IMR-90 (cell line): ENCODE data around the gene STX8. TPM values are rescaled to one million over a fixed set of nuclear protein-coding genes. Genes with fewer than 3 reads are reported as not detected.
A peak's percentile ranks its signal among the peaks of the same experiment; 100 is the strongest.

ENCODE experiments used
- ATAC-seq: fragments of 200-7000 bp; cut with Tn5 transposase; 2 replicates; pipeline ENCODE4 v1.9.1; 2020; ENCODE audit warnings: low read depth, mild to moderate bottlenecking, moderate library complexity
- BruUV-seq: library from RNA; stranded (reverse); fragments of 400-500 nt; replicated peaks from 2 replicates; lab custom pipeline; 2021; lab: Mats Ljungman, UMichigan
- CTCF ChIA-PET: fragments of 300-600 bp; formaldehyde crosslinking; extraction: SDS; loops from one replicate; lab custom pipeline; 2021; ENCODE audit warnings: antibody characterized with exemption; lab: Yijun Ruan, JAX
- POLR2A ChIA-PET: fragments of 300-600 bp; sonication (Branson Sonifier 250); formaldehyde crosslinking; loops from one replicate; lab custom pipeline; 2022; ENCODE audit warnings: antibody characterized with exemption; ENCODE audit not compliant: unreplicated experiment; lab: Charles Lee
- DNase-seq: peaks from one replicate; pipeline ENCODE4 v3.0.0; 2013
- H2AFZ ChIP-seq: replicated peaks from 2 replicates; pipeline ENCODE3; 2013; ENCODE audit warnings: low read length, mild to moderate bottlenecking; ENCODE audit not compliant: poor library complexity
- H2AK5ac ChIP-seq: 2 replicates; pipeline ENCODE4 v1.6.1; 2013; ENCODE audit warnings: low read depth, low read length, inconsistent platforms
- H2AK9ac ChIP-seq: replicated peaks from 2 replicates; pipeline ENCODE3; 2013; ENCODE audit warnings: mild to moderate bottlenecking, low read depth, low read length, moderate library complexity; ENCODE audit not compliant: poor library complexity
- H2BK120ac ChIP-seq: 2 replicates; pipeline ENCODE4 v1.6.1; 2013; ENCODE audit warnings: low read depth, low read length, inconsistent platforms
- H2BK15ac ChIP-seq: 3 replicates; pipeline ENCODE4 v1.6.1; 2013; ENCODE audit warnings: low read depth, low read length, inconsistent platforms
- H2BK20ac ChIP-seq: 2 replicates; pipeline ENCODE4 v1.6.1; 2013; ENCODE audit warnings: low read depth, mild to moderate bottlenecking, inconsistent platforms, low read length, moderate library complexity
- H2BK5ac ChIP-seq: 2 replicates; pipeline ENCODE4 v1.6.1; 2013; ENCODE audit warnings: mild to moderate bottlenecking, low read depth, low read length, inconsistent platforms; ENCODE audit not compliant: poor library complexity, severe bottlenecking
- H3K14ac ChIP-seq: replicated peaks from 2 replicates; pipeline ENCODE4 v1.6.1; 2013; ENCODE audit warnings: low read depth, low read length, inconsistent platforms
- H3K18ac ChIP-seq: 2 replicates; pipeline ENCODE4 v1.6.1; 2013; ENCODE audit warnings: low read depth, low read length, control low read depth
- H3K23ac ChIP-seq: 2 replicates; pipeline ENCODE4 v1.6.1; 2013; ENCODE audit warnings: low read depth, low read length, inconsistent platforms
- H3K27ac ChIP-seq: 2 replicates; pipeline ENCODE4 v1.5.1; 2013; ENCODE audit warnings: mild to moderate bottlenecking, control low read depth, low read length; ENCODE audit not compliant: insufficient read depth
- H3K27me3 ChIP-seq: 2 replicates; pipeline ENCODE4 v1.6.1; 2013; ENCODE audit warnings: low read length; ENCODE audit not compliant: control insufficient read depth, insufficient read depth
- H3K36me3 ChIP-seq: 2 replicates; pipeline ENCODE4 v1.6.1; 2013; ENCODE audit warnings: low read length, mixed read lengths; ENCODE audit not compliant: control insufficient read depth, insufficient read depth
- H3K4ac ChIP-seq: 2 replicates; pipeline ENCODE4 v1.6.1; 2013; ENCODE audit warnings: low read depth, low read length, inconsistent platforms
- H3K4me1 ChIP-seq: 2 replicates; pipeline ENCODE4 v1.6.1; 2013; ENCODE audit warnings: low read length, mixed read lengths; ENCODE audit not compliant: control insufficient read depth, insufficient read depth
- H3K4me2 ChIP-seq: 2 replicates; pipeline ENCODE4 v1.6.1; 2013; ENCODE audit warnings: low read depth, mild to moderate bottlenecking, control low read depth, low read length, moderate library complexity
- H3K4me3 ChIP-seq: 2 replicates; pipeline ENCODE4 v1.5.1; 2013; ENCODE audit warnings: low read depth, mild to moderate bottlenecking, control low read depth, low read length, moderate library complexity; ENCODE audit not compliant: insufficient read depth
- H3K56ac ChIP-seq: 2 replicates; pipeline ENCODE4 v1.6.1; 2013; ENCODE audit warnings: low read length, inconsistent platforms; ENCODE audit not compliant: insufficient read depth; ENCODE audit errors: extremely low read depth
- H3K79me1 ChIP-seq, 2 experiments: 2 replicates each; pipeline ENCODE4 v1.6.1; 2013; ENCODE audit warnings: low read length in 2 of 2, inconsistent platforms in 1 of 2, low read depth in 1 of 2
- H3K9ac ChIP-seq: 2 replicates; pipeline ENCODE4 v1.6.1; 2013; ENCODE audit warnings: low read depth, low read length, control low read depth
- H3K9me1 ChIP-seq: 2 replicates; pipeline ENCODE4 v1.6.1; 2013; ENCODE audit warnings: low read length, inconsistent platforms; ENCODE audit not compliant: insufficient read depth
- H3K9me3 ChIP-seq: 2 replicates; pipeline ENCODE4 v1.6.1; 2013; ENCODE audit warnings: low read length; ENCODE audit not compliant: control insufficient read depth, insufficient read depth
- H4K20me1 ChIP-seq: 2 replicates; pipeline ENCODE4 v1.6.1; 2013; ENCODE audit warnings: low read length, inconsistent platforms; ENCODE audit not compliant: insufficient read depth
- H4K5ac ChIP-seq: 2 replicates; pipeline ENCODE4 v1.6.1; 2013; ENCODE audit warnings: mild to moderate bottlenecking, low read depth, low read length, control low read depth
- H4K8ac ChIP-seq, 2 experiments: 2 replicates each; pipeline ENCODE4 v1.6.1; 2013; ENCODE audit warnings: low read depth in 2 of 2, low read length in 2 of 2, control low read depth in 1 of 2, inconsistent platforms in 1 of 2
- H4K91ac ChIP-seq: 2 replicates; pipeline ENCODE4 v1.6.1; 2013; ENCODE audit warnings: low read depth, low read length, inconsistent platforms; ENCODE audit not compliant: insufficient read depth
- BHLHE40 ChIP-seq: fragments of 150-350 bp; IDR thresholded peaks from 2 replicates; pipeline ENCODE4 v1.6.1; 2016; ENCODE audit warnings: mild to moderate bottlenecking, low read depth, low read length
- CHD1 ChIP-seq: IDR thresholded peaks from 2 replicates; pipeline ENCODE4 v1.6.1; 2012; ENCODE audit warnings: low read depth, low read length, improper control_type of control experiment
- CTCF ChIP-seq: conservative IDR thresholded peaks from 2 replicates; pipeline ENCODE4 v1.5.1; 2012; ENCODE audit warnings: mild to moderate bottlenecking, low read depth, low read length, improper control_type of control experiment
- ELK1 ChIP-seq: fragments of 150-350 bp; IDR thresholded peaks from 2 replicates; pipeline ENCODE4 v1.6.1; 2016; ENCODE audit warnings: low read depth, mild to moderate bottlenecking, low read length, moderate library complexity, borderline replicate concordance
- FOS ChIP-seq: fragments of 150-350 bp; IDR thresholded peaks from 2 replicates; pipeline ENCODE4 v1.6.1; 2016; ENCODE audit warnings: low read depth, low read length
- MAFK ChIP-seq: IDR thresholded peaks from 2 replicates; pipeline ENCODE4 v1.6.1; 2012; ENCODE audit warnings: low read depth, low read length, improper control_type of control experiment
- MAZ ChIP-seq: IDR thresholded peaks from 2 replicates; pipeline ENCODE4 v1.6.1; 2012; ENCODE audit warnings: low read depth, mild to moderate bottlenecking, low read length, improper control_type of control experiment, moderate library complexity, borderline replicate concordance
- NFE2L2 ChIP-seq: fragments of 150-350 bp; IDR thresholded peaks from 2 replicates; pipeline ENCODE4 v1.6.1; 2016; ENCODE audit warnings: low read depth, mild to moderate bottlenecking, low read length
- POLR2A ChIP-seq: IDR thresholded peaks from 2 replicates; pipeline ENCODE4 v1.6.1; 2012; ENCODE audit warnings: mild to moderate bottlenecking, low read depth, low read length
- RAD21 ChIP-seq: IDR thresholded peaks from 2 replicates; pipeline ENCODE4 v1.6.1; 2012; ENCODE audit warnings: low read length, improper control_type of control experiment
- RCOR1 ChIP-seq: IDR thresholded peaks from 2 replicates; pipeline ENCODE4 v1.6.1; 2012; ENCODE audit warnings: mild to moderate bottlenecking, low read length, improper control_type of control experiment; ENCODE audit not compliant: insufficient replicate concordance
- RFX5 ChIP-seq: IDR thresholded peaks from 2 replicates; pipeline ENCODE4 v1.8.0; 2012; ENCODE audit warnings: low read depth, mild to moderate bottlenecking, low read length, moderate library complexity
- SMC3 ChIP-seq: fragments of 150-350 bp; IDR thresholded peaks from 2 replicates; pipeline ENCODE4 v1.6.1; 2016; ENCODE audit warnings: low read depth, mild to moderate bottlenecking, antibody characterized with exemption, low read length, moderate library complexity
- USF2 ChIP-seq: fragments of 150-350 bp; IDR thresholded peaks from 2 replicates; pipeline ENCODE4 v1.6.1; 2017; ENCODE audit warnings: mild to moderate bottlenecking, antibody characterized with exemption, low read length, low read depth
- whole genome bisulfite sequencing, 2 experiments: methylation state at CpG; one replicate each; pipeline versions ENCODE4 v1.1.5 to v1.1.7; 2013; ENCODE audit warnings: missing lambda C conversion rate in 2 of 2; ENCODE audit not compliant: insufficient read length in 1 of 2; ENCODE audit errors: extremely low coverage in 2 of 2; 5-methylcytosine and 5-hydroxymethylcytosine counted together
- dilution Hi-C: fragments of 300-500 bp; cut with HindIII; formaldehyde crosslinking; loops from one replicate; pipeline ENCODE4 v1.14.3; 2018; ENCODE audit warnings: low sequenced_read_pairs; ENCODE audit not compliant: unreplicated experiment
- in situ Hi-C: fragments of 300-500 bp; cut with MboI; formaldehyde crosslinking; loops from 3 replicates; pipeline ENCODE4 v1.14.3; 2019; ENCODE audit warnings: low sequenced_read_pairs, inconsistent platforms, mixed read lengths
- intact Hi-C: fragments of 100-400 bp; cut with micrococcal nuclease; formaldehyde crosslinking; loops from 2 replicates; pipeline ENCODE4 v1.10.0; 2022
- polyA plus RNA-seq, 3 experiments: library from polyadenylated mRNA; depleted of rRNA; stranded (reverse); fragments of >200 nt; gene quantifications; 2 replicates each; pipeline ENCODE4 v1.2.3, GENCODE V29; 2012; ENCODE audit warnings: low replicate concordance in 1 of 3
- total RNA-seq: library from RNA; depleted of rRNA; stranded (reverse); fragments of >200 nt; gene quantifications from 2 replicates; pipeline ENCODE4 v1.2.3, GENCODE V29; 2012

Gene STX8
- total and polyA plus RNA-seq, 2 of the 4 experiments (the other 2 are of a cell fraction) = 26.5 to 47.0 TPM

- H2BK5ac ChIP-seq = no peak overlapping the region
- no peak overlapping the region for H4K91ac ChIP-seq
- no peak overlapping the region for H2AFZ ChIP-seq
- ChIA-PET POLR2A (no interaction called here), CTCF (no interaction called here)
- no peaks in the 10 kb centered on the region for H3K79me1 ChIP-seq
- H3K4ac ChIP-seq = no peak overlapping the region
- H3K14ac ChIP-seq = no peak overlapping the region
- H2BK20ac ChIP-seq = no peak overlapping the region
- intact Hi-C loops = loop anchor here (2.0 to 10.0 kb wide), 2 partner anchors 45 to 61 kb away; no protein-coding TSS in a partner anchor
- H3K27me3 ChIP-seq = no peaks in the 10 kb centered on the region
- H3K4me1 ChIP-seq = peaks cover 2% of the 10 kb centered on the region
- H3K18ac ChIP-seq = no peak overlapping the region
- TF ChIP-seq NFE2L2 = no peak
- no peak for TF ChIP-seq MAZ
- no peak for TF ChIP-seq USF2
- TF ChIP-seq RFX5 = no peak
- TF ChIP-seq POLR2A = no peak
- no peak for TF ChIP-seq BHLHE40
- TF ChIP-seq ELK1 = no peak
- TF ChIP-seq FOS = no peak
- no peak for TF ChIP-seq MAFK
- no peak for TF ChIP-seq CTCF
- no peak for TF ChIP-seq RAD21
- no peak for TF ChIP-seq SMC3
- no peak for TF ChIP-seq RCOR1
- TF ChIP-seq CHD1 = no peak
- no peak overlapping the region for H3K56ac ChIP-seq
- no peaks in the 10 kb centered on the region for H3K9me3 ChIP-seq
- no peak overlapping the region for H4K8ac ChIP-seq
- H3K4me3 ChIP-seq = no peak overlapping the region
- dilution Hi-C loops = loop anchor here (25.0 kb wide), 1 partner anchor 106 kb away; no protein-coding TSS in a partner anchor
- no peak overlapping the region for H4K5ac ChIP-seq
- no peak overlapping the region for H2AK9ac ChIP-seq
- no CpG with 5 or more reads among the region's 2 CpGs for WGBS, 2 experiments
- no peak overlapping the region for H2AK5ac ChIP-seq
- H3K36me3 ChIP-seq = no peaks in the 10 kb centered on the region
- no peak overlapping the region for H3K4me2 ChIP-seq
- H4K20me1 ChIP-seq = no peaks in the 10 kb centered on the region
- DNase-seq = peak; percentile 49
- H3K23ac ChIP-seq = no peak overlapping the region
- H3K27ac ChIP-seq = no peak overlapping the region
- ATAC-seq = peak; percentile 64
- in situ Hi-C loops = no loop called here
- H3K9ac ChIP-seq = no peak overlapping the region
- no peak overlapping the region for H2BK15ac ChIP-seq
- no peaks in the 10 kb centered on the region; the same call in 1 of the 2 replicates for H3K9me1 ChIP-seq
- no TSS peak for BruUV-seq
- no peak overlapping the region for H2BK120ac ChIP-seq
These were observed 169.5 kb downstream of the STX8 start for GRCh38 chr17:9406046-9406606.
